ENCODE data around the gene HIPK3. TPM values are rescaled to one million over a fixed set of nuclear protein-coding genes. Genes with fewer than 3 reads are reported as not detected.

Gene HIPK3
- total RNA-seq, 6 experiments from 2014 or later, result 40.8 to 52.5 (median 47.3) TPM

DNA sequence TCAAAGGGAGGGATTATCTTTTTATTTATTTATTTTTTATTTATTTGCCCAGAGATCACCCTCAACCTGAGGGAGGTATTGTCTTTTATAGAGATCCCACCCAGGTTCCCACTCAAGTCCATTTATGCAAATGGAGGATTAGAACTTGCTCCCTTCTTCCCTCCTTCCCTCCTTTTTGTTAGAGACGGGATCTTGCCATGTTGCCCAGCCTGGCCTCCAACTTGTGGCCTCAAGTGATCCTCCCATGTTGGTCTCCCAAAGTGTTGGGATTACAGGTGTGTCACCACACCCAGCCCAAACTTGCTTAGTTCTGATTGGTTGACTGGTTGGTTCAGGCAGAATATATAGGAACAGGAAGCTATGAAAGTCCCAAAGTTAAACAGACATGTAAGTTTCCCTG lies 51.9 kb downstream of the HIPK3 start:
- no peaks in the 10 kb centered on the region for H3K36me3 Mint-ChIP-seq (ENCODE audit: low read depth)
- no peaks in the 10 kb centered on the region for H3K27me3 Mint-ChIP-seq (ENCODE audit: insufficient read depth)
- H3K4me1 Mint-ChIP-seq (ENCODE audit: low read depth), result peaks cover 59% of the 10 kb centered on the region
- H3K27ac Mint-ChIP-seq, result no peak overlapping the region
- no peak overlapping the region for H3K4me3 Mint-ChIP-seq
- TF ChIP-seq, protein P1, sequence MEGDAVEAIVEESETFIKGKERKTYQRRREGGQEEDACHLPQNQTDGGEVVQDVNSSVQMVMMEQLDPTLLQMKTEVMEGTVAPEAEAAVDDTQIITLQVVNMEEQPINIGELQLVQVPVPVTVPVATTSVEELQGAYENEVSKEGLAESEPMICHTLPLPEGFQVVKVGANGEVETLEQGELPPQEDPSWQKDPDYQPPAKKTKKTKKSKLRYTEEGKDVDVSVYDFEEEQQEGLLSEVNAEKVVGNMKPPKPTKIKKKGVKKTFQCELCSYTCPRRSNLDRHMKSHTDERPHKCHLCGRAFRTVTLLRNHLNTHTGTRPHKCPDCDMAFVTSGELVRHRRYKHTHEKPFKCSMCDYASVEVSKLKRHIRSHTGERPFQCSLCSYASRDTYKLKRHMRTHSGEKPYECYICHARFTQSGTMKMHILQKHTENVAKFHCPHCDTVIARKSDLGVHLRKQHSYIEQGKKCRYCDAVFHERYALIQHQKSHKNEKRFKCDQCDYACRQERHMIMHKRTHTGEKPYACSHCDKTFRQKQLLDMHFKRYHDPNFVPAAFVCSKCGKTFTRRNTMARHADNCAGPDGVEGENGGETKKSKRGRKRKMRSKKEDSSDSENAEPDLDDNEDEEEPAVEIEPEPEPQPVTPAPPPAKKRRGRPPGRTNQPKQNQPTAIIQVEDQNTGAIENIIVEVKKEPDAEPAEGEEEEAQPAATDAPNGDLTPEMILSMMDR (IDR thresholded peaks at IDR 0.05), result no peak
- DNase-seq, result no peak
- H3K9me3 Mint-ChIP-seq, result no peaks in the 10 kb centered on the region

DNA sequence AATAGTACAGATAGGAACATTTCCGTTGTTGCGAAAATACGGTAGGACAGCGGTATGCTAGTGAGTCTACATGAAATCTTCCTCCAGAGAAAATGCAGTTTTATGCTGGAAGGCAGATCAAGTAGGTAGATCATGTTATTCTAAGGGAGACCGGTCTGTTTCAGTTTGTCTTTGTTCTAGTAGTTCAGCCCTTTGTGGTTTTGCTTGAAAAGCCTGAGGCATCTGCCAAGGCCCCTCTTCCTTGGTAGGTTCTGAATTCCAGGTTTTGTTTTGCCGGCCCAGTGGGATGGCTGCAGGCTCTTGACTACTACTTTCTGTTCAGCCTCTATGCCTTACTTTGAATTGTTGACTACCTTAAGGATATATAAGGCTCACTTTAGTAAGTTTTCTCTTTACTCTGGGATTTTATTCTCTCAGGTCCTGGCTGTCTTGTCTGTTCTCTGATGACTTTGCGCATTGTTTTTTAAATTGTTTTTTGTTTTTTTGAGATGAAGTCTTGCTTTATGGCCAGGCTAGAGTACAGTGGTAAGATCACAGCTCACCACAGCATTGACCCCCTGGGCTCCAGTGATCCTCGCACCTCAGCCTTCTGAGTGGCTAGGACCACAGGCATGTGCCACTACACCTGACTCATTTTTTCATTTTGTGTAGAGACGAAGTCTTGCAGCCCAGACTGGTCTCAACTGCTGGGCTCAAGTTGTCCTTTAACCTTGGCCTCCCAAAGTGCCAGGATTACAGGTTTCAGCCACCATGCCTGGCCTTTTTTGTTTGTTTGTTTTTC lies 53.7 kb downstream of the HIPK3 start:
- H3K4me1 Mint-ChIP-seq (ENCODE audit: low read depth), result peaks cover 57% of the 10 kb centered on the region
- H3K27ac Mint-ChIP-seq, result peak overlapping the region; percentile 8
- H3K36me3 Mint-ChIP-seq (ENCODE audit: low read depth), result no peaks in the 10 kb centered on the region
- H3K4me3 Mint-ChIP-seq, result no peak overlapping the region
- no peaks in the 10 kb centered on the region for H3K9me3 Mint-ChIP-seq
- H3K27me3 Mint-ChIP-seq (ENCODE audit: insufficient read depth), result no peaks in the 10 kb centered on the region
- TF ChIP-seq, protein P1 (IDR thresholded peaks at IDR 0.05), result no peak
- no peak for DNase-seq

DNA sequence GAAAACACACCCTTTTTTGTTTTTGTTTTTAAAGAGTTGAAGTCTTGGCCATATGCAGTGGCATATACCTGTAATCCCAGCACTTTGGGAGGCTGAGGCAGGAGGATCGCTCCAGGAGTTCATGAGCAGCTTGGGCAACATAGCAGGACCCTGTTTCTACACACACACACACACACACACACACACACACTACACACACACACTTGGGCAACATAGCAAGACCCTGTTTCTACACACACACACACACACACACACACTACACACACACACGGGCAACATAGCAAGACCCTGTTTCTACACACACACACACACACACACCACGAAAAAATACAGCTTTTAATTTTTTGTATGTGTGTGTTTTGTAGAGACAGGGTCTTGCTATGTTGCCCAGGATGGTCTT lies 54.5 kb downstream of the HIPK3 start:
- no peak overlapping the region for H3K27ac Mint-ChIP-seq
- no peaks in the 10 kb centered on the region for H3K27me3 Mint-ChIP-seq (ENCODE audit: insufficient read depth)
- no peaks in the 10 kb centered on the region for H3K36me3 Mint-ChIP-seq (ENCODE audit: low read depth)
- TF ChIP-seq, protein P1 (IDR thresholded peaks at IDR 0.05), result no peak
- H3K4me3 Mint-ChIP-seq, result no peak overlapping the region
- H3K4me1 Mint-ChIP-seq (ENCODE audit: low read depth), result peaks cover 59% of the 10 kb centered on the region
- no peak for DNase-seq
- H3K9me3 Mint-ChIP-seq, result no peaks in the 10 kb centered on the region

GRCh38 chr11:33315822-33316221 lies 58.6 kb downstream of the HIPK3 start:
- peak overlapping the region; percentile 23 for H3K4me3 Mint-ChIP-seq
- peak overlapping the region; percentile 18; the same call in 1 of the 2 replicates for H3K27ac Mint-ChIP-seq
- H3K36me3 Mint-ChIP-seq (ENCODE audit: low read depth), result no peaks in the 10 kb centered on the region
- TF ChIP-seq, protein P1 (IDR thresholded peaks at IDR 0.05), result no peak
- DNase-seq, result no peak
- H3K9me3 Mint-ChIP-seq, result no peaks in the 10 kb centered on the region
- H3K4me1 Mint-ChIP-seq (ENCODE audit: low read depth), result peaks cover 50% of the 10 kb centered on the region
- H3K27me3 Mint-ChIP-seq (ENCODE audit: insufficient read depth), result no peaks in the 10 kb centered on the region

DNA sequence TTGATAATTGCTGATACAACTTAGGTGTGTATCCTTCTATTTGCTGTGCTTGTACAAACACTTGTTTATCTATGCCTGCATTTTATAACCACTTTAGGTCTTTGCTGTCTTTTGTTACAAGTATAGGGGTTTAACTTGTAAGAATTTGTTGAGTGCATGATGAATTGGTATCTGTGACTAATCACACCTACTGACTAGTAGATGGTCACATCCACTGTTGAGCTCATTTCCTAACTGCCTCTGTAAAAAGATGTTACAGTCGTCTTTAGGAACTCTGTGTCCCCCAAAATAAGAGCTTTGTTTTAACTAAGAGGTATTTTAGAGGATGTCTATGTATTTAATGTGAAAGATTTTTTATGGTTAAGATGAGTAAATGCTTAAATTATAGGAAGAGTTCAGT lies 60.5 kb downstream of the HIPK3 start:
- Mint-ChIP-seq H3K27ac (peak overlapping the region; percentile 3; the same call in 1 of the 2 replicates), H3K27me3 (ENCODE audit: insufficient read depth) (no peaks in the 10 kb centered on the region), H3K9me3 (no peaks in the 10 kb centered on the region), H3K4me3 (no peak overlapping the region), H3K4me1 (ENCODE audit: low read depth) (peaks cover 35% of the 10 kb centered on the region), H3K36me3 (ENCODE audit: low read depth) (no peaks in the 10 kb centered on the region)
- TF ChIP-seq, protein P1 (IDR thresholded peaks at IDR 0.05), result no peak
- peak; percentile 22 for DNase-seq
